SK-N-MC (cell line): ENCODE results near the gene DOCK4.

Experiments
- EZH2 ChIP-seq: fragments of 200-600 bp; sonication (generic); IDR thresholded peaks from one replicate; pipeline ENCODE4 v1.6.1; 2017; ENCODE audit warnings: antibody characterized with exemption
- POLR2AphosphoS5 ChIP-seq: IDR thresholded peaks from 2 replicates; pipeline ENCODE4 v1.6.1; 2012; ENCODE audit warnings: mild to moderate bottlenecking, low read depth, low read length, borderline replicate concordance

DNA sequence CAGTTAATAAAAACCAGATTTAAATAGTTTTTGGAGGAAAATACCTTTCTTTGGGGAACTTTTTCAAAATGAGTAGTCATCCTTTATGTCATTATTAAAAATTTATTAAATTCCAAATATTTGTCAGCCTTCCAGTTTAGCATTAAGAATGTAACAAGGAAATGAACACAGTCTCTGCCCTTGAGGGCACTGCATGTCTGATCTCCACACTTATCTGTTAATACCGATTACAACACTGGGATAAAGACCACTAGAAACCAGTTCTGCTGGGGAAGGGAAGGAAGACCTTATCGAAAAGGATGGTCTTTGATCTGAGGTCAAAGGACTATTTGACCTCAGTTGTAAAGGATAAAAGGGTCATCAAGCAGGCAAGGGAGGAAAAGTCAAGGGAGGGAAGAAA lies 320.0 kb downstream of the DOCK4 start:
- no peak for TF ChIP-seq POLR2AphosphoS5
- no peak for TF ChIP-seq EZH2
